Mesendoderm (in vitro differentiated cells): ENCODE results near the gene CEACAM21.

Experiments used
- DNase-seq: peaks from one replicate; pipeline ENCODE4 v3.0.0; 2013
- H2AK5ac ChIP-seq: 2 replicates; pipeline ENCODE4 v1.6.1; 2013; ENCODE audit warnings: low read length, inconsistent platforms
- H2BK120ac ChIP-seq: 2 replicates; pipeline ENCODE4 v1.6.1; 2013; ENCODE audit warnings: low read depth, mild to moderate bottlenecking, low read length, moderate library complexity, mixed read lengths
- H2BK15ac ChIP-seq: replicated peaks from 2 replicates; pipeline ENCODE4 v1.6.1; 2013; ENCODE audit warnings: low read depth, mild to moderate bottlenecking, moderate library complexity
- H2BK5ac ChIP-seq: 2 replicates; pipeline ENCODE4 v1.6.1; 2013; ENCODE audit warnings: low read length, inconsistent platforms
- H3K18ac ChIP-seq: 2 replicates; pipeline ENCODE4 v1.6.1; 2013; ENCODE audit warnings: mild to moderate bottlenecking, low read length, mixed read lengths
- H3K23ac ChIP-seq: one replicate; pipeline ENCODE4 v1.6.1; 2013; ENCODE audit warnings: low read length
- H3K27ac ChIP-seq: 2 replicates; pipeline ENCODE4 v1.5.1; 2013; ENCODE audit warnings: low read depth, mild to moderate bottlenecking, inconsistent platforms, low read length, moderate library complexity
- H3K27me3 ChIP-seq: 2 replicates; pipeline ENCODE4 v1.6.1; 2013; ENCODE audit warnings: low read length, control low read depth, mild to moderate bottlenecking, inconsistent platforms; ENCODE audit not compliant: insufficient read depth, poor library complexity
- H3K36me3 ChIP-seq: 2 replicates; pipeline ENCODE4 v1.6.1; 2013; ENCODE audit warnings: low read length, inconsistent platforms; ENCODE audit not compliant: control insufficient read depth, insufficient read depth
- H3K4ac ChIP-seq: one replicate; pipeline ENCODE4 v1.6.1; 2013; ENCODE audit warnings: low read depth, mild to moderate bottlenecking, low read length, moderate library complexity
- H3K4me1 ChIP-seq: 2 replicates; pipeline ENCODE4 v1.6.1; 2013; ENCODE audit warnings: low read depth, low read length, inconsistent platforms; ENCODE audit not compliant: control insufficient read depth
- H3K4me2 ChIP-seq: 2 replicates; pipeline ENCODE4 v1.6.1; 2013; ENCODE audit warnings: low read length
- H3K4me3 ChIP-seq: 2 replicates; pipeline ENCODE4 v1.5.1; 2013; ENCODE audit warnings: mild to moderate bottlenecking, low read length
- H3K56ac ChIP-seq: one replicate; pipeline ENCODE4 v1.6.1; 2013; ENCODE audit warnings: low read length
- H3K79me1 ChIP-seq: 2 replicates; pipeline ENCODE4 v1.6.1; 2013; ENCODE audit warnings: low read length, inconsistent platforms
- H3K79me2 ChIP-seq: 2 replicates; pipeline ENCODE4 v1.6.1; 2013; ENCODE audit warnings: mild to moderate bottlenecking, low read length; ENCODE audit not compliant: control insufficient read depth, insufficient read depth
- H3K9ac ChIP-seq: 2 replicates; pipeline ENCODE4 v1.6.1; 2013; ENCODE audit warnings: low read length, inconsistent platforms
- H4K5ac ChIP-seq: one replicate; pipeline ENCODE4 v1.6.1; 2013; ENCODE audit warnings: low read length
- H4K8ac ChIP-seq: one replicate; pipeline ENCODE4 v1.6.1; 2013; ENCODE audit warnings: low read depth, mild to moderate bottlenecking, control low read depth, low read length, moderate library complexity
- WGBS: extraction: QIAGEN DNeasy Blood & Tissue Kit; methylation state at CpG from one replicate; pipeline ENCODE4 v1.1.7; 2013; ENCODE audit warnings: low lambda C conversion rate, missing lambda C conversion rate; ENCODE audit not compliant: insufficient coverage; ENCODE audit errors: extremely low coverage; 5-methylcytosine and 5-hydroxymethylcytosine counted together

CEACAM21 gene

DNA sequence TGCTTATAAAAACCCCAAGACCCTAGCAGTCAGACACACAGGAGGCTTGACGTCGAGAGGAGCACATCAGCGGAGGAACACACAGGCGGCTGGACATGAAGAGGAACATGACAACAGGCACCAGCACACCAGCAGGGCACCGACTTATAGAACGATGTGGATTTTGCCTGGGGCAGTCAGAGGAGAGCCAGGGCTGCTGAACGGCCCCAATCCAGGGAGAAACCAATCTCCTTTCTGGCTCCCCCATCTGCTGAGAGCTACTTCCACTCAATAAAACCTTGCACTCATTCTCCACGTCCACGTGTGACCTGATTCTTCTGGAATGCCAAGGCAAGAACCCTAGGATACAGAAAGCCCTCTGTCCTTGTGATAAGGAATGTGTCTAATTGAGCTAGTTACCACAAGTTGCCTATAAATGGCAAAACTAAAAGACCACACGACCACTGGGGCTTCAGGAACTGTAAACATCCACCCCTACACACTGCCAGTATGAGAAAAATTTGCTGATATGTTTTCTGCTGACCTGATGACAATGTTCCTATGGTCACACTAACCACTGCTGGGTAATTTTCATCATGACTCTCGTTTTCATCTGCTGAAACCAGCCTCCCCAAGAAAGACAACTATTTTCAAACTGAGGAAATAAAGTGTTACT is 35.8 kb upstream of the CEACAM21 start:
- Histone ChIP-seq H3K27ac (no peak overlapping the region), H3K4me1 (no peaks in the 10 kb centered on the region), H2BK120ac (no peak overlapping the region), H3K56ac (no peak overlapping the region), H3K18ac (no peak overlapping the region), H4K5ac (no peak overlapping the region), H3K79me2 (no peaks in the 10 kb centered on the region), H2BK15ac (no peak overlapping the region), H3K9ac (no peak overlapping the region), H3K36me3 (no peaks in the 10 kb centered on the region), H2AK5ac (no peak overlapping the region), H3K27me3 (no peaks in the 10 kb centered on the region), H3K4me3 (no peak overlapping the region), H4K8ac (no peak overlapping the region), H3K23ac (no peak overlapping the region), H2BK5ac (no peak overlapping the region), H3K79me1 (no peaks in the 10 kb centered on the region), H3K4ac (no peak overlapping the region), H3K4me2 (no peak overlapping the region)
- no CpG with 5 or more reads among the region's 11 CpGs for WGBS
- DNase-seq, result peak; percentile 48

DNA sequence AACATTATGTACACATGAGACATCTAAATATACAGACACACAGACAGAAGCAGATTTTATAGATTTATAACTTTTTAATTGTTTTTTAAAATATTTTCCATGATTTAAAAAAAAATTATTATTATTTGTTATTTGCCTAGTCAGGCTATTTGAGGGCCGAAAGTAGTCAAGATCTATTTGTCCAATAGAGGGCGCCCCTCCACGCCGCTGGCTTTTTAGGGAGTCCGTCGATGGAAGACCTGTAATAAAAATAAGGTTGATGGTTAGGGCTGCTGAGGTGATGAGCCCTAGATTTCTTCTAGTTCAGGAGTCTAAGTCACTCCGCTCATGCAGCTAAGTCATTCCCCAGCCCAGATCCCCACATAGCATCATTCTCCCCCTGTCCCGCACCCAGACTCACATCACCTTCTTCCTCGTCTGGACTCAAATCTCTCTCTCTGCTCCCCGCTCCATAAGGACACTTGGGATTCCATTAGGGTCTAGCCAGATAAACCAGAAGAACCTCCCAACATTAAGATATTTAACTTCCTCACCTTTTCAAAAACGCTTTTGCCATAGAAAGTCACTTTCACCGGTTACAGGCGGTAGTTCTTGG is 33.9 kb upstream of the CEACAM21 start:
- no peak overlapping the region for H3K56ac ChIP-seq
- no peak overlapping the region for H2AK5ac ChIP-seq
- H3K4ac ChIP-seq, result no peak overlapping the region
- no peak overlapping the region for H3K18ac ChIP-seq
- WGBS, result no CpG with 5 or more reads among the region's 13 CpGs
- no peaks in the 10 kb centered on the region for H3K27me3 ChIP-seq
- no peak overlapping the region for H3K23ac ChIP-seq
- H2BK120ac ChIP-seq, result no peak overlapping the region
- no peaks in the 10 kb centered on the region for H3K79me2 ChIP-seq
- H3K79me1 ChIP-seq, result no peaks in the 10 kb centered on the region
- no peak overlapping the region for H2BK15ac ChIP-seq
- no peak overlapping the region for H4K8ac ChIP-seq
- no peak overlapping the region for H3K4me3 ChIP-seq
- DNase-seq, result peak; percentile 67
- H4K5ac ChIP-seq, result no peak overlapping the region
- no peak overlapping the region for H2BK5ac ChIP-seq
- H3K4me1 ChIP-seq, result no peaks in the 10 kb centered on the region
- no peaks in the 10 kb centered on the region for H3K36me3 ChIP-seq
- H3K9ac ChIP-seq, result no peak overlapping the region
- no peak overlapping the region for H3K4me2 ChIP-seq
- H3K27ac ChIP-seq, result no peak overlapping the region

DNA sequence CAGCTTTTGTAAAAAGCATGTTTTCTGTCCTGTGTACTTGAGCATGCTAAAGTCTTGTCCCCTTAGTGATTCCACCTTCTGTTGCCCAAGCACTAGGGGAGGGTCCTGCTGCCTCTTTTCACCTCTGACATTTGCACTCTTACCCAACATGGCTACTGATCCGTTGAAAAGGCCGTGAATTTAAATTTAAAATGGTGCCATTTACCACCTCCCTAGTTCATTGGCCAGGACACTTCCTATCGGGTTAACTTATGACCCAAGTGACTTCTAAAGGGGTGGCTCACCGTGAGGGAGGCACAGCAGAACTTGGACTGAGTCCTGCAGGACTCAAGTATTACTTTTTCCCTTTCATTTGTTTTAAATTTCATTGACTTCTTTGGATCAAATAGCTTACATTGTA is 33.3 kb upstream of the CEACAM21 start:
- H2AK5ac ChIP-seq, result no peak overlapping the region
- H3K4ac ChIP-seq, result no peak overlapping the region
- H3K9ac ChIP-seq, result no peak overlapping the region
- no CpG with 5 or more reads among the region's 4 CpGs for WGBS
- no peak overlapping the region for H3K4me2 ChIP-seq
- H3K36me3 ChIP-seq, result no peaks in the 10 kb centered on the region
- no peaks in the 10 kb centered on the region for H3K27me3 ChIP-seq
- H3K79me1 ChIP-seq, result no peaks in the 10 kb centered on the region
- no peak overlapping the region for H2BK15ac ChIP-seq
- H4K5ac ChIP-seq, result no peak overlapping the region
- no peak overlapping the region for H3K18ac ChIP-seq
- H3K4me1 ChIP-seq, result no peaks in the 10 kb centered on the region
- H3K79me2 ChIP-seq, result no peaks in the 10 kb centered on the region
- H3K4me3 ChIP-seq, result no peak overlapping the region
- H4K8ac ChIP-seq, result no peak overlapping the region
- no peak overlapping the region for H3K23ac ChIP-seq
- DNase-seq, result no peak
- no peak overlapping the region for H3K27ac ChIP-seq
- no peak overlapping the region for H3K56ac ChIP-seq
- no peak overlapping the region for H2BK5ac ChIP-seq
- H2BK120ac ChIP-seq, result no peak overlapping the region

DNA sequence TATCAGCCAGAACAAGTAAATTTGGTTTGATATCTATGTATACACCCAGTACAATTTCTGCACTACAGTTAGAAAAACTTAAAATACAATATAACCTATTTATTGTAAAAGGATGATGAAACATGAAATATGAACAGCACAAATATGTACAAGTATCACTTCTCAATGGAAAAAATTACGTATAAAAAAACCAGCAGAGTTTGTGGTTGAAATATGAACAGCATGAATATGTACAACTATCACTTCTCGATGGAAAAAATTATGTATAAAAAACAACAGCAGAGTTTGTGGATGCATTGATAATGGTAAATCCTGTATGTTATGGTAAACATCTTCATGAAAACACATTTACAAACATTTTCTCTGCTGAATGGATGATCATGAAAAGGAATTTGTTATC is 32.4 kb upstream of the CEACAM21 start:
- no peaks in the 10 kb centered on the region for H3K79me2 ChIP-seq
- H3K4me2 ChIP-seq, result no peak overlapping the region
- no peaks in the 10 kb centered on the region for H3K27me3 ChIP-seq
- H2BK5ac ChIP-seq, result no peak overlapping the region
- WGBS, result no CpG with 5 or more reads among the region's 2 CpGs
- H2AK5ac ChIP-seq, result no peak overlapping the region
- no peak overlapping the region for H3K23ac ChIP-seq
- H4K8ac ChIP-seq, result no peak overlapping the region
- H2BK15ac ChIP-seq, result no peak overlapping the region
- no peak overlapping the region for H3K4me3 ChIP-seq
- H3K36me3 ChIP-seq, result no peaks in the 10 kb centered on the region
- H3K4me1 ChIP-seq, result no peaks in the 10 kb centered on the region
- no peak overlapping the region for H4K5ac ChIP-seq
- no peaks in the 10 kb centered on the region for H3K79me1 ChIP-seq
- no peak overlapping the region for H3K56ac ChIP-seq
- no peak for DNase-seq
- no peak overlapping the region for H2BK120ac ChIP-seq
- no peak overlapping the region for H3K18ac ChIP-seq
- no peak overlapping the region for H3K4ac ChIP-seq
- no peak overlapping the region for H3K9ac ChIP-seq
- no peak overlapping the region for H3K27ac ChIP-seq

DNA sequence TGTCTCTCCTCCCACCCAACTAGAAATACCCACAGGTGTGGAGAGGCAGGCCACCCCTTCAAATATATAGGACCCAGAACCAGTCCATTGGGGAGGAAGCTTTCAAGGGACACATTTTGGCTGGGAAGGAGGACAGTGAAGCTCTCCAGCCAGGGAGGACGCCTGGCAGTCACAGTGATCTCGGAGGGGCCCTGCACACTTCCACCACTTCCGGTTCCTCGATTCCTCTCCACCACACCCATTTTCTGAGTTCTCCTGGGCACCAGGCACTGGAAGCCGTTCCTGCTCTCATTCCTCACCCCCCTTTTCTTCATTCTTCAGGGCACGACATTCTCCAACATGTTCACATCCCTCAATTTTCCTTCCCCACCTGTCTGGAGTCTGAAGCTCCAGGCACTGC is 30.4 kb upstream of the CEACAM21 start:
- no peaks in the 10 kb centered on the region for H3K4me1 ChIP-seq
- H3K79me2 ChIP-seq, result no peaks in the 10 kb centered on the region
- H3K56ac ChIP-seq, result no peak overlapping the region
- DNase-seq, result no peak
- no peak overlapping the region for H3K23ac ChIP-seq
- H3K36me3 ChIP-seq, result no peaks in the 10 kb centered on the region
- H3K4ac ChIP-seq, result no peak overlapping the region
- no peak overlapping the region for H3K27ac ChIP-seq
- H3K4me2 ChIP-seq, result no peak overlapping the region
- no peaks in the 10 kb centered on the region for H3K27me3 ChIP-seq
- no peak overlapping the region for H3K18ac ChIP-seq
- no peak overlapping the region for H3K9ac ChIP-seq
- no CpG with 5 or more reads among the region's 6 CpGs for WGBS
- H2BK15ac ChIP-seq, result no peak overlapping the region
- H3K4me3 ChIP-seq, result no peak overlapping the region
- no peak overlapping the region for H2BK120ac ChIP-seq
- no peak overlapping the region for H4K5ac ChIP-seq
- no peak overlapping the region for H2BK5ac ChIP-seq
- no peak overlapping the region for H2AK5ac ChIP-seq
- H4K8ac ChIP-seq, result no peak overlapping the region
- no peaks in the 10 kb centered on the region for H3K79me1 ChIP-seq

DNA sequence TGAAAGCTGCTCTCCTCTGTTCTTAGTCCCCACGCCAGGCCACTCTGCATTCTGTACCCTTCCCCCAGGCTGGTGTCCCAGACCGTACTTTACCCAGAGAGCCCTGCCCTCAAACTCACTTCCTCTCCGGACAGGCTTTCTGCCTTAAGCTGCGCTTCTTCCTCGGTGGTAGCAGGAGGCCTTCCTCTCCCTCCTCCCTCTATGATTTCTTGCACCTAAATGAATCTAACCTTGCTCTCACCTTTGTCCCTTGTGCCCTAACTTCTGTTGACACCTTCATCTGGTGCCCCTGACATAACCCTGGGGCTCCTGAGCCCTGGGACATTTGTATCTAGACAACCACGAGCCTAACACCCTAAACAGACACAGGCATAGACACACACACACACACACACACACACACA is 29.6 kb upstream of the CEACAM21 start:
- no peak overlapping the region for H2BK15ac ChIP-seq
- no peak overlapping the region for H3K27ac ChIP-seq
- no peaks in the 10 kb centered on the region for H3K36me3 ChIP-seq
- no peak overlapping the region for H3K4ac ChIP-seq
- no peak overlapping the region for H4K5ac ChIP-seq
- H2AK5ac ChIP-seq, result no peak overlapping the region
- H3K18ac ChIP-seq, result no peak overlapping the region
- H3K4me2 ChIP-seq, result no peak overlapping the region
- H3K4me3 ChIP-seq, result no peak overlapping the region
- H2BK120ac ChIP-seq, result no peak overlapping the region
- no peak overlapping the region for H4K8ac ChIP-seq
- no peak overlapping the region for H3K56ac ChIP-seq
- DNase-seq, result no peak
- H3K23ac ChIP-seq, result no peak overlapping the region
- H3K27me3 ChIP-seq, result no peaks in the 10 kb centered on the region
- no peaks in the 10 kb centered on the region for H3K79me1 ChIP-seq
- no CpG with 5 or more reads among the region's 6 CpGs for WGBS
- H3K4me1 ChIP-seq, result no peaks in the 10 kb centered on the region
- H3K9ac ChIP-seq, result no peak overlapping the region
- H2BK5ac ChIP-seq, result no peak overlapping the region
- H3K79me2 ChIP-seq, result no peaks in the 10 kb centered on the region
